HG02759 (cell line): ENCODE results near the gene CCDC91.
"Not testable (repeated sequence)": the region's sequence is repeated elsewhere in the genome, so short reads cannot be mapped to it uniquely, and the experiment has no call there.

Experiments used
- ATAC-seq: cut with Tn5 transposase; IDR thresholded peaks from one replicate; pipeline ENCODE4 v1.9.1; 2021; ENCODE audit warnings: mild to moderate bottlenecking, moderate library complexity; ENCODE audit not compliant: unreplicated experiment

The CCDC91 gene

GRCh38 chr12:28278960-28279359, 88.7 kb downstream of the CCDC91 start:
- no peak for ATAC-seq

GRCh38 chr12:28286352-28286751, 96.1 kb downstream of the CCDC91 start:
- no peak for ATAC-seq

- no peak for ATAC-seq
Observed at GRCh38 chr12:28290262-28290661, 100.0 kb downstream of the CCDC91 start.

DNA sequence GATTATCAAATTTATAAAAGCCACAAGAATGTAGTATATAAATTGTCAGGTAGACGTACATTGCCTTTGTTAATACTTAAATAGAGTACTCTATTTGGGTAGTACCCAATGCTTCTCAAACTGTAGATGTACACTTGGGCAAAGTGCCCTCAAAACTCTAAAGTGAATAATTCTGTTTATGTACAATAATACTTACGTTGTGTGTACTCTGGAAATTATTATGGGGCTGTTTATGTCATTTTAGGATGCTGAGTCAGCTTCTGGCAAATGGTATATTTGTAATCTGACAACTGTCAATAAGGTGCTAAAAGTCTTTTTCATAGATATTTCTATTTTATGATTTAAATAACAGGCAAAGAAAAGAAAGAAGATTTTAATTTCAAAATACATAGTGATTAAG, 102.4 kb downstream of the CCDC91 start:
- ATAC-seq: no peak

DNA sequence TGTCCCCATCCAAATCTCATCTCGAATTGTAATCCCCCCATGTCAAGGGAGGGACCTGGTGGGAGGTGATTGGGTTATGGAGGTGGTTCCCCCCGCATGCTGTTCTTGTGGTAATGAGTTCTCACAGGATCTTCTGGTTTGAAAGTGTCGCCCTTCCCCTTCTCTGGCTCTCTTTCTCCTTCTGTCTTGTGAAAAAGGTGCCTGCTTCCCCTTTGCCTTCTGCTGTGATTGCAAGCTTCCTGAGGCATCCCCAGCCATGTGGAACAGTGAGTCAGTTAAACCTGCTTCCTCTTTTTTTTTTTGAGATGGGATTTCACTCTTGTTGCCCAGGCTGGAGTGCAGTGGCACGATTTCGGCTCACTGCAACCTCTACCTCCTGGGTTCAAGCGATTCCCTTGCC, 104.0 kb downstream of the CCDC91 start:
- ATAC-seq: no peak

- no peak for ATAC-seq
Observed at GRCh38 chr12:28296287-28296686, 106.0 kb downstream of the CCDC91 start.

DNA sequence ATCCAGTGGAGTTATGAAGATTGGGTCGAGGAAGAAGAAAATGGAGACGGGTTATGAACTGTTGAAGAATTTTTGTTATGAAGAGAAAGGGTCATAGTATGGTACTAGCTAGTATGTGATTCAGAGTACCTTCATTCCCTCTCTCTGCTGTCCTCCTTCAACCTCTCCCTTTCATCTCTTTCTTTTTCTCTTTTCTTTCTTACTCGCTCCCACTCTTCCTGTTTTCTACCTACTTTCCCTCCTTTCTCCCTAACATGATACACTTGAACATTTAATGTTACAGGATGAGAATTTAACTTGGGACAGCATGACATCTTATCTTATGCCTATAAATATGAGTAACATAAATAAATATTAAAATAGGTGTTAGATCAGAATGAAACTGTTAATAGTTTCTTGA, 112.9 kb downstream of the CCDC91 start:
- no peak for ATAC-seq

- ATAC-seq: no peak
Observed at GRCh38 chr12:28306535-28306934, 116.3 kb downstream of the CCDC91 start.

GRCh38 chr12:28308891-28309290, 118.6 kb downstream of the CCDC91 start:
- no peak for ATAC-seq

DNA sequence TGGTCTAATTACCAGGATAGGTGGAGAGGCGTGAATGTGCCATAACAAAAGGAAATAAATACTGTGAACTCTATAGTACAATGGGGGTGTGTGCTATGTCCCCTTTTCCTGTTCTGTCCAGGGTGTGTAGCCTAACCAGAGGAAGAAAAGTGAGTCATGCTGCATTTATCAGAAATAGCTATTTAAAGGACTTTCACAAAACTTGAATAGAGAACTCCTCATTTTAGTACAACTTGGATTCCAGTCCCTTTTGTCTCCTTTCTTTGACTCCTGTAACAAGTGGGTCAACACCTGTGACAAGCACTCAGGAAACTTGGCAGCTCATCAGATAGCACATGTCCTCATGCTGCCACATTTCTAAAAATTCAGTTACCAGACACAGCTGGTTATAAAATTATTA, 123.4 kb downstream of the CCDC91 start:
- no peak for ATAC-seq

- ATAC-seq: no peak
Observed at GRCh38 chr12:28316049-28316448, 125.8 kb downstream of the CCDC91 start.

DNA sequence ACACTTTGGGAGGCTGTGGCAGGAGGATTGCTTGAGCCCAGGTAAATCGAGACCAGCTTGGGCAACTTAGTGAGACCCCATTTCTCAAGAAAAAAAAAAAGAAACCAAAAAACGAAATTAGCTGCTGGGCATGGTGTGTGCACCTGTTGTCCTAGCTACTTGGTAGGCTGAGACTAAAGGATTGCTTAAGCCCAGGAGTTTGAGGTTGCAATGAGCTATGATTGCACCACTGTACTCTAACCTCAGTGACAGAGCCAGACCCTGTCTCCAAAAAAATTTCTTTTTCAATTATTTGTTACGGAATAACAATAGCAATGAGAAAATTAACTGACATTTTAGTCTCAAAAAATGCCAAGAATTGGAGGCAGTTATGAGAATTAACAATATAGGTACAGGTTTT, 128.0 kb downstream of the CCDC91 start:
- no peak for ATAC-seq

DNA sequence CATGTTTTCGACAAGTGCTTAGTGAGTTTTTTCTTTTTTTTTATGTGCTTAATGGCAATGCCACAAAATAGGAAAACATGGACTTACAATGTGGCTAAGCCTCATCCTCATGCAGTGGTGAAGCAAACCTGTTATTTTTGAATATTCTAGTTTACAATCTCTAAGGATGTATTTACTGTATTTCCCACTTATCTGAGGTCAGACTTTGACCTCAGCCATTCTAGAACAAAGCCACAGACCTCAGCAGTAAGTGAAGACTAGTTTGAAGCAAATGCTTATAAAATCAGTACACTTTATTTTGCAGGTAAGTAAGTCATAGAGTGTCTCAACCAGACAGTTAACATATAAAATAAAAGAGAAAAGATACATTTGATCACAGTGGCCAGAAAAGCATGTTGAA, 130.1 kb downstream of the CCDC91 start:
- ATAC-seq: no peak

GRCh38 chr12:28327722-28328121, 137.5 kb downstream of the CCDC91 start:
- ATAC-seq: no peak

GRCh38 chr12:28328967-28329366, 138.7 kb downstream of the CCDC91 start:
- ATAC-seq: no peak

GRCh38 chr12:28329727-28330126, 139.5 kb downstream of the CCDC91 start:
- ATAC-seq: not testable (repeated sequence)

- not testable (repeated sequence) for ATAC-seq
Observed at GRCh38 chr12:28330232-28330631, 140.0 kb downstream of the CCDC91 start.

- no peak for ATAC-seq
Observed at GRCh38 chr12:28331130-28331529, 140.9 kb downstream of the CCDC91 start.

- no peak for ATAC-seq
Observed at GRCh38 chr12:28340261-28341045, 150.2 kb downstream of the CCDC91 start.

- no peak for ATAC-seq
Observed at GRCh38 chr12:28343713-28344112, 153.5 kb downstream of the CCDC91 start.

DNA sequence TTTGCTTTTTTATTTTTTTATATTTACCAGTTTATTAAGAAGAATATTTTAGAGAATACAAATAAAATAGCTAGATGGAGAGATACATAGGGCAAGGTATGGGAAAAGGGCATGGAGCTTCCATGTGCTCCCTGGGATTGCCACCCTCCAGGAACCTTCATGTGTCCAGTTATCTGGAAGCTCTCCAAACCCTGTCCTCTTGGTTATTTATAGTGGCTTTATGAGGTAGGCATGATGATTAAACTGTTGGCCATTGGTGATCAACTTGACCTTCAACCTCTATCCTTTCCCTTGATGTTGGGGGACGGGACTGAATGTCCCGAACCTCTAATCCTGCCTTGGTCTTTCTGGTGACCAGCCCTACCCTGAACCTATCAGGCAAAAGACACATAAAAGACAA, 156.3 kb downstream of the CCDC91 start:
- ATAC-seq: no peak

DNA sequence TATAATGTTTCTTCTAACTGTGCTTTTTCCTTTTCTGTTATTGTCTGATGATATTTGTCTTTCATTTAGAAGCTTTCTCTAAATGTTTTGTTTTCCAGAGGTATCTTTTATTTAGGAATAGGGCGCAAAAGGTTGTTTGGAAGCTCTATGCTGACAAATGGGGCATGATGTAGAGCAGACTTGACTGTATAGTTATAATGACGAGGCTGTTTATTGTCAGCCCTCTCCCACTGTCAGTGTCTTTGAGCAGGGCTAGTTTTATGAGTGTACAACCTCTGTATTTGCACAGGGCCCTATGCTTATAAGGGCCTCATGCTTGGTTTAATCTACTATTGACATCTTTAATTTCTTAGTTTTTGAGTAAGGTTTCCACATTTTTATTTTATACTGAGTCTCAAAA, 158.9 kb downstream of the CCDC91 start:
- ATAC-seq: no peak

DNA sequence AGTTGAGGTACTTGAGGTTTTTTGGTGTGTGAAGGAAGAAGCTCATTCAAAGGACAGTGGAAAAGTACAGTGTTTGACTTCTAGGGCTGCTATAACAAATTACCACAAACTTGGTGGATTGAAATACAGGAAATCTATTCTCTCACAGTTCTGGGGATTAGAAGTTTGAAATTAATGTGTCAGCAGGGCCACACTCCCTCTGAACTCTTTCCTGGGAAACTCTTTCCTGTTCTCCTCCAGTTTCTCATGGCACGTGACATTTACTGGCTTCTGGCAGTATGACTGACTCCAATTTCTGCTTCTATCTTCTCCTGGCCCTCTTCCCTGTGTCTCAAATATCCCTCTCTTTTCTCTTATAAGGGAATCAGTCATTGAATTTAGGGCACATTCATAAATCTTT, 160.2 kb downstream of the CCDC91 start:
- ATAC-seq: no peak
